CD4-positive, alpha-beta T cell treated with Interleukin-17A for 1 hour (primary cell): ENCODE results near the gene LPAR3.

Source experiments
- DNase-seq: peaks from one replicate; pipeline ENCODE4 v3.0.0-alpha.2; 2020

LPAR3 gene

DNA sequence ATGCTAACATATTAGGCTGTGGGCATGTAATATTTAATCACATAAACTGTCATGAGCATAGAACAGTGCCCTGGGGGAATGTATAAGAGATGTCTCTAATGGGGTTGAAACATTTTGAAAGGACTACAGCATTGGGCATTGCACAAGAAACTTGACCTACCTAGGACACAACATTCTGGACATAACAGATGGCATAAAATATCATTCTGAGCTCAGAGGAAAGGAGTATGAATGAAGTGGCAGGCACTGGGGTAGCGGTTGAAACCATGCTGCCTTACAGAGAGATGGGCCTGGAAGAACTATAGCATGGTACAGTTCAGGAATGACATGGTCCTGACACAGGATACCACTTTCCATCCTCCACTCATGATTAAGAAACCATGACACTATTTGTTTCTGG is 69.0 kb downstream of the LPAR3 start:
- DNase-seq: no peak

DNA sequence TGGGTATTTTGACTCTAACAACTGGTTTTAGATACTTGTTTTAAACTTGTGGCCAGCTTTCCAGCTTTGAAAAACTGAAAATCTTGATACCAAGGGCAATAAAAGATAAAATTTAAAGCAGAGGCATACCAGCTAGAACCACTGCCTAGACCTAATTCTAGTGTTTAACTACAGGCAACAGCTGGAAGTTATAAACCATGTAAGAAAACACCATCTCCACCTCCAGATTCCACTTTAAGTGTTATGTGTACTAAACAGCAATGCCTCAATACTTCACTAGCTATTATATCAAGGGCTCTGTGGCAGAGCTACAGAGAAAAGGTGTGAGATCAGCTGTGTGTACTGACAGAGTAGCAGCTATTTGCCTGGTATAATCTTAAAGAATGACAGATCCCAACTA is 69.5 kb downstream of the LPAR3 start:
- DNase-seq: no peak

DNA sequence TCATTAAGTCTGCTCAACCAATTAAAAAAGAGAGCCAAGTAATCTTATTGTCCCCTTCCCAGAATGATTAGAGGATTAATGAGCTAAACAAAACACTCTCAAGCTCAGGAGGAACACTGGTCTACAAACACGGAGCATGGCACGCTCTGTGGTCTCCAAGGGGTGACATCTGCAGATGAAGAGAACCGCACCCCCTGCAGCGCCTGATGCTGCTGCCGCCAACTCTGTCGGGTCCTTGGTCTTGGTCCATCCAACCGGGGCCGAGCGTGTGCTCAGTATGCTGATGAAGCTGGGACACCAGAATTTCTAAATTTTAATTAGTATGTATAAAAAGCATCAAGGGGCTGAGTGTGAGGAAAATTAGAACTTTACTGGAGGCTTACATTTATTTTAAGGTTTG is 82.7 kb downstream of the LPAR3 start:
- no peak for DNase-seq

DNA sequence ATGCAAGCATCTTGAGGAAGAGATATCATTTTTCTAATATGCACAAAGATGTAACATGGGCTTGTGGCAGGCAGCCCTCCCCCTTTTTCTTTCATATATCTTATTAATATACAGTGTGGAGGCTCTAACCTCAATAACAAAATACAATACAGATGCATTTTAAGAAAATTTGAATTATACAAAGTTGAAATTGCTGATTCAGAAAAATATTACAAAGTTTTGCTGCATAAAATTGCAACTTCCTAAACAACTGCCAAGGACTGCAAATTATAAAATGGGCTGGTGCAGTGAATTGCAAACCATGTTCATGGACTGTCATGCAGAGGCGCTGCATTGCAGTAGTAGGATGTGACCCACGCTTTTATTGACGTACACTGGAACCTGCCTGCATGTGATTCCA is 84.0 kb downstream of the LPAR3 start:
- DNase-seq: no peak

DNA sequence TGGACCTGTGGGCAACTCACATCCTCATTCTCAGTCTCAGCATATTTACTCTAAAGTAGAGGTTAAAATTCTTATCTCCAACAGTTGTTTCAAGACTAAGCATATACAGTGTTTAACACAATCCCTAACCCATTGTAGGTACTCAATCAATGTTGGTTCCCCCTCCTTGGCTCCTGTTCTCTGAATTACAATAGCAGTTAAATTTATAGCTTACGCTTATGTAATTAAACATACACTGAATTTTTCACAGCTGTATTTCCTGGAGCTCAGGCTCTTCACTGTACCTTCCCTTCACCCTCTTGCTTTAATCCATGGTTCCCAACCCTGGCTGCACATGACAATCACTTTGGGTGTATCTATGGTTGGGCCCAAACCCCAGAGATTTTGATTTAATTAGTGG is 89.4 kb downstream of the LPAR3 start:
- DNase-seq: no peak

DNA sequence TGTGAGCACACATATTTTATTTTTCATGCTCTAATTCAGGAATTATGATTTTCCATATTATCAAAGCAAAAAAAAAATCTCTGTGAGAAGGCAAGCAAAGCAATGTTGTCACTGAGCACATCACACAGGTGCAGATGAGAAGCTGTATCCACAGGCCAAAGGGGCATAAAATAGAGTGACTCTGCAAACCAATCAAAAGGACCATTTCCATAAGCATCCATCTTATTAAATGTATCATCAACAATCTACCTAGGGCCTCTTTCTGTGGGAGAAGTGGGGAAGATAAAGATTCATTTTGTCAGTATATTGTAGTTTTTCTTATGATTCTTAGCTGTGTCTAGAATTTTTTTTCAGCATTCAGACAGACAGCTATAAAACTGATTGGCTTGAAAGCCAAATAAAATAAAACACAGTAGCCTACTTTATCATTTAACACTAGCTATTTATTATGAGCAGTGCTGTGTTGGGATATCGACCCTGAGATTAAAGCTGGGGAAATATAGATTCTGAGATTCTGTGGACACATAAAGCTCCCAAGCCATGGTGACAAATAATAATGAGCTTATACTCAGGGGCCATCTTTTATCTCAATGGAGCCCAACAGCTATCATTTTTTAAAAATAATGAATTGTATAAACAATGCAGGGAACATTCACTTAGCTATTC is 90.3 kb downstream of the LPAR3 start:
- DNase-seq: no peak

DNA sequence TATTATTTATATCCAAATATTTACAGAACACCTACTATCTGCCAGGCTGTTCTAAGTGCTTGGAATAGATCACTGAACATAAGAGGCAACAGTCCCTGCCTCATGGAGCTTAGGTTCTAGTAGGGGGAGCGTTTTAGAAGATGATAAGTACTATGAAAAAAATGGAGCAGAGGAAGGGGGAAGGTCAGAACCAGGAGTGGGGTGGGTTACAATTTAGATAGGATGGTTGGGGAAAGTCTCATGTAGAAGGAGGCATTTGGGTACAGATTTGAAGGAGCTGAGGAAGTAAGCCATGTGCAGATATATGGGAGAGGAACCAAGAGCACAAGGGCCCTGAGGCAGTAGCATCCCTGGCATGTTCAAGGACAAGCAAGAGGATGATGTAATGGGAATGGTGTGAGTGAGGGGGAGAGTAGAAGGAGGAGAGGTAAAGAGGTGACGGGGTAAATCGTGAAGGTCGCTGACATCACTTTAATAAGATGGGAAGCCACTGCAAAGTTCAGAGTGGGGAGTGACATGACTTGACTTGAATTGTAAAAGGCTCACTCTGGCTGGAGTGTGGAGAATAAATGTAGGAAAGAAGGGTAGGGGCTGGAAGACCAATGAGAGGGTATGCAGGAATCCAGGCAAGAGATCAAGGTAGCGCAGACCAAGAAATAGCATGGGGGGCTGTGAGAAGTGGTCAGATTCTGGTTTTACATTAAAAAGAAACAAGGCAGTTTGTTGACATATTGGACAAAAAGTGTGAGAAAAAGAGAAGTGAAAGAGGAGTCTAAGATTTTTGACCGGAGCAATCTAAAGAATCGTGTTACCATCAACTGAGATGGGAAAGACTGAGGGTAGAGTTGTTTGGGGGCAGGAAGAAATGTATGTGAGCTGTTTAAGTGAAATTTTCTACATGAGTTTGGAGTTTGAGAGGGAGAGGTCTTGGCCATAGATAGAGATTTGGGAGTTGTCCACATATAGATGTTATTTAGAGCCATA is 92.6 kb downstream of the LPAR3 start:
- no peak for DNase-seq

DNA sequence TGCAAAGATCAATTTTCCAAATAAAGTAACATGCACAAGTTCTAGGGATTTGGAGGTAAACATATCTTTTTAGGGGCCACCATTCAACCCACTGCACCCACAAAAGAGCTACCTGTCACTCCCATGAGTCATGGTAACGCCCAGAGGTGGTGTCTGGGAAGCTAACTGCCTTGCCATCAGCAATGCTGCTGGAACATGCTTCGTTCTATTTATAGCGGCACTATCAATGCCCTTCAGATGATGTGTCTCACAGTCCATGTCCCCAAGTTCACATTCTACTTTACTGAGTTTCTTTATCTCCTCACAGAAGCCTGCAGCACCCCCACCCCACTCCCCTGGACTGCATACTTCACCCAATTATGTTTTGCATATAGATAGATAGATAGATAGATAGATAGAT is 95.4 kb downstream of the LPAR3 start:
- DNase-seq: no peak

DNA sequence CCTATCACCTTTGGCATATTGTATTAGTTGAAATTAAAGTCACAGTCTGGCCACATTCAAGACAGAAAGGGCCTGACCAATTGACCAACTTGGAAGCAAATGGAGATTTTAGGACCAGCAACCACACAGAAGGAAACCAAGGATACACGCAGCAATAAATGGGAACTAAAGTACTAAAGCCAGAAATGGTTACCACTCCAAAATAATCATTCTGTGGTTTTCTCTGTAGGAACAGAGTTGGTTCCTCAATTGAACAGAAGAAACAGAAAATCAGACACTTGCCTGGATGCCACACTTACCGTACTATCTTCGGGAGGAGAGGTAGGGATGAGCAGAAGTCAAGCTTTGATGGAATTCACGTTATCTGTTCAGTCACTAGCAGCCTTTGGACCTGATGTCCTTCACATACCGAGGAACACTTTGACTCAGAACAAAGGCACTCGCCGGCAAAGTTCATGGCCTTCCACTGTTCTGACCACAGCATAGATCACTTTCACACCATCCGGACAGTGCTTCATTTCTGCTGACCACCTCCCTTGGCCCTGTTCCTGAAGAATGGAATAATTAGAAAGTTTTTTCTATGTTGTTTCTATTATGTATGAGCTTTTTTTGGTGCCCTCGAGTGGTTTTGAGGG is 96.9 kb downstream of the LPAR3 start:
- no peak for DNase-seq

DNA sequence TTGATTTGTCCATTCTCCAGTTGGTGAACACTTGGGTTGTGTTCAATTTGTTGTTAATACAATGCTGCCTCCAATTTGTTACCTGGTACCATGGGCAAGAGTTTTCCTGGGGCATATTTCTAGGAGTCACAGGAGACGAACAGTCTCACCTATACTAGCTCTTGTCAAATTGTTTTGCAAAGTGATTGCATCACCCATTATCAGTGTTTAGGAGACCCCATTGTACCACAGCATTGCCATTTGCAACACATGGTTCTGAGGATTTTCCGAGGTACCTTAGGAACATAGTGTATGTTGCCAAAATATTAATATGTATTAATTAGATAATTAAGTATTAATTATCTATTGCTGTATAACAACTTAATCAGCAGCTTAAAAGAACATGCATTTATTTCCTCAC is 97.8 kb downstream of the LPAR3 start:
- DNase-seq: no peak

DNA sequence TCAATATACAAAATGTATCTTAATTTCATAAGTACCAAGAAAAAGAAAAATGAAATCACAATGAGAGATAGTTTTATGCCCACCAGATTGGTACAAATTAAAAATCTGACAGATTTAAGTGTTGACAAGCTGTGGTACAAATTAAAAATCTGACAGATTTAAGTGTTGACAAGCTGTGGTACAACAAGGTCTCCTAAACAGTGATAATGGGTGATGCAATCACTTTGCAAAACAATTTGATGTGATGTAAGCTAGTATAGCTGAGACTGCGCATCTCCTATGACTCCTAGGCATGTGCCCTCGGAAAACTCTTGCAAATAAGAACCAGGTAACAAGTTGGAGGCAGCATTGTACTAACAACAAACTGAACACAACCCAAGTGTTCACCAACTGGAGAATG is 100.6 kb downstream of the LPAR3 start:
- no peak for DNase-seq

DNA sequence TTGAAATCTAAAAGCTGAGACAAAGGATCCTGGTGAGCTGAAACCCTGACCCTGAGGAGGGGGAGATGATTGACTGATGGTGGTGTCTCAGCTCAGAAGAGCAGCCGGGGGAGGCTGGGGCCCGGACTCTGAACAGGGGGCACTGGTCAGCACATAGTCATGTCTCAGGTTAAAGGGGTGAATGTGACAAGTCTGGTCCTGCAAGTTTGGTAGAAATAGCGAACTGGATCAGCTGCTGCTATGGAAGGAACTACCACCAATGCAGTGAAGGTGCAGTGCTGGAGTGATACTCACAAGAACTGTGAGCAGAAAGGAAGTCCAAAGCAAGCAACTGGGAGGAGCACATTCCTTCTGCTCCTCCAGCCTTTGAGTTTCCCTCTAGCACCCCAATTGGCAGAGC is 104.0 kb downstream of the LPAR3 start:
- DNase-seq: no peak

DNA sequence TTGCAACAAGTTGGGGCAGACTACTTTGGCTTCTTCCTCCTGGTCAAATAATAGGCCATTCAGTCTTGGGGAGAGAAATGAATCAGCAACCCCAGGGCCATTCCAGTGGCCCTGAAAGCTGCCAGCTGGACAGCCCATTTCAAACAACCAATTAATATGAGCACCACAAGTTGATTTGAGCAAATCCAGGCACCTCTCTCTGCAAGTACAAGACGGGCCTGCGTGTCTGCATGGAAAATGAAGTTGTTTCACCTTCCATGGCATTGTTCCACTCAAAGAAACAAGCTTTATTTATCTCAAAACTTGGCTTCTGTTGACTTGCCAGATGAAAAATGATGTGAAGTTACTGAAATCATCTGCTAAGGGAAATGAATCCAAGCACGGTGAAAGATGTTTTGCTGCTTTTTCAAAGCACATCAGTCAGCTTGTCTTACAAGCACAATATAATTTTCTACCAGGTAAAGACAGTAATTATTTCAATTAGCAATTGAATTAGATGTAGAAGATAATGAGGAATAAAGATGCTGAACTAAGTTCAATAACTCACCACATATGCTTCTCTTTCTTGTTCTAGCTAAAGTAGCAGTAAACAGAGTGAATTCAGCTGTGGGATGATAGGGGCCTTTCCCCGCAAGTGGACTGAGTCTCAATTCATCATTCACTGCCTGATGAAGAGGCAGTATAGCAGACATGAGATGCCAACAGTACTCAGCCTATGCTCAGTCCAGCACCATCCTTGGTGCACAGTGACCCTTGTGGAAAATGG is 107.6 kb downstream of the LPAR3 start:
- DNase-seq: no peak

DNA sequence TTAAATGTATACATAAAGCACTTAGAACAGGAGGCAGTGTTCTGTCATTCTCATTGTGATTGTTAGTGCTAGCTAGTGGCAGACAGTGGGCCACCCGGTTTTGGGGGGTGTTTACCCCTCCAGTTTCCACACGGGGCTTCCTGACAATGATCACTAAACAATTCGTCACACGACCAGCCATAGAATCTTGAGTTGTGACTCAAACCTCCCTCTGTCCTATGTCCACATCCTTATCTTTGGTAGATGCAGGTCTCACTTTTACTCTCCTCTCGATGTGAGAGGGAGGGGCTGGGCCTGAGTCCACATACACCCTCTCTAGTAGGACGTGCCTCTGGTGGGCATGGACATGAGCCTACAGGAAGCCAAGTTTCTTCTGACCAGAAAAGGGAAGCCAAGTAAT is 110.1 kb downstream of the LPAR3 start:
- DNase-seq: no peak

DNA sequence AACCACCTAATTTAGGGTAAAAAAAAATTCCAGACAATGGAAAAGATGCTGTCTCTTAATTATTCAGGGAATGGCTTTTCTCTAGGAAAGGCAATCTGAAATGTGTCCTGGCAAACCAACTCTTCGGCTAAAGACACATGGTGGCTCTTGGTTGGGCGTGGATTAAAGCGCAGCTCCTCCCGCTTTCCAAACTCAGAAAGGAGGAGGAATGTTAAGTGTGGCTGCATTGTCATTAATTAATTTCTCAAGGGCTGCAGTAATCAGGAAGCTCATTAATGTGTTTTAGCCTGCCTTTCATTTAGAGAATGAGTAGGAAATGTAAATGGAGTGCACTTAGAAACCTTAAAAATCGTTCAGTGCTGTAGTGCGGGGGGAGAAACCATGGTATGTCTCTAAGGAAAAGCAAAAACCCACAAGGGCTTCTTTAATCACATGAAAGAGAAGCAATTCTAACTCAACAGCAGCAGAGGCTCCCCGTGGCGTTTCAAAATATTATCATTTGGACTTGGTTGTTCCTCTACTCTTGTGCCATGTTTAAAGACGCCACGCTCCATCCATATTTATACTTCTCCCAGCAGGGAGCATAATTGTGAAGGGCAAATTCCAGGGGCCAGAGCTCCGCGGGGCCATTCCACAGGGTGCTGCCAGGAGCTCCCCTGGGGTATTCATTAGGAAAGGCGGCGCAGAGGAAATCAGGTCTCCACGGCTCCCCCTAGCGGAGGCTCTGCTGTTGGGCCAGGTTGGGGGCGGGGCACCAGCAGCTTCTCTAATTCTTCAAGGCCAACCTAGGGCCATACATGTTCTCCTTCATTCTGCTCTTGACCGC is 110.8 kb downstream of the LPAR3 start:
- DNase-seq: peak; percentile 78

DNA sequence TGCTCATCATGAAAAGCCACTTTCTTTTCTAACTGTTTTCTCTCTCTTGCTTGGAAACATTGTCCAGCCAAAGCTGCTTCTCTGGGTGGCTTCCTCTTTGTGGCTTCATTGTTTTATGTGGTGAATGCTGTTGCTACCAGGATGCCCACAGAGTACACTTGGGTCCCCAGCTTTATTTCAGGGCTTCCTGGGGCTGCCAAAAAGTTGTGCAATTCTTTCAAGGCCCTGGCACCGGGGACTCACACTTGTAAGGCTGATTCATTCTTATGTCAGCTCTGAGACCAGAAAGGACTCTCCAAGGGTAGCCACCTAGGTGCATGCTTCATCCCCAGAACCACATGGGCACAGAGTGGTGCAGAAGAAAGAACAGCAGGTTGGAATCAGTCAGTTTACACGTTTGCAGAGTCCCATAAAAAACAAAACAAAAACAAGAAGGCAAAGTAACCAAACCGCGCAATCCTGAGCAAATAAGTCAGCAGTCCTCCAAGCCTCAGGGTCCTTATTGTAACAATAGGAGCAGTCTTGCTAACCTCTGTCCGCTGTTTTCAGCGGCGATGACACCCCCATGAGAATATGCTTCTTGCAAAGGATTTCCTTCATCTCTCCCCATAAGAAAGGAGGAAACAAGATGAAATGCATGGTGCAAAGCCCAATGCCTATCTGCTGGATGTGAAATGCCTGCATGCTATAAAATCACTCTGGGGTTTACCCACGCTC is 112.8 kb downstream of the LPAR3 start:
- DNase-seq: peak; percentile 23

DNA sequence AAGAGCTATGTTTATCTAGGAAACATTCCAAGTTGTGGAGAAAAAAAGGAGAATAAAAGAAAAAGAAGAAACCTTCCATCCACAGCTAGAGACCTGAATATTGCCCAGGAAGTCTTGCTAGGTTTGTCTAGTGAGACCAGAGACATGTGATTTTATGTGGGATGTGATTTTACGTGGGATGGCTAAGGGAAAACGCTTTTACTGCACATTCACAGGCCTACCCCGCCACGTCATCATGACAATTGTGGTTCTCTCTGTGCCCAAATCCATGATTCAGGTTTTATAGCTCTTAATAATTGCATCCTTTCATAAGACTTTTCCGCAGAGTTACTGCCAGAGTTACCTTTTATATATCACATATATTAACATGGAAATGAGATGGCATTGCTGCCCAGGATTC is 116.4 kb downstream of the LPAR3 start:
- no peak for DNase-seq

DNA sequence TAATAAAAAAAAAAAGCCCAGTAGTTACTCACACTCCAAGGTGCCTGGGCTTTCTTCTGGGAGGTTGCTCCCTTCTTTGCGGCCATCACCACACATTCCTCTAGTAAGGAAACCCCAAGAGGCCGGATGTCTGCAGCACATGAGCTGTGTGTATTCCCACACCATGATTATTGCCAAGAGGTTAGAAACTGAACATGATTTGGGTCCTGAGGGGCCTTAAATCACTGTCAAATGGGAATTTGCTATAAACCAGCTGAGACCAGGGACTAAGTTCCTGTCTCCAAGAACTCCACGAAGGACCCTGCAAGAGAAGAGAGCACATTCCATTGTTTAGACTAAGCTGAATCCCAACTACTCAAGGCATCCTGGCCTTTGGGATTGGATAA is 117.5 kb downstream of the LPAR3 start:
- no peak for DNase-seq

DNA sequence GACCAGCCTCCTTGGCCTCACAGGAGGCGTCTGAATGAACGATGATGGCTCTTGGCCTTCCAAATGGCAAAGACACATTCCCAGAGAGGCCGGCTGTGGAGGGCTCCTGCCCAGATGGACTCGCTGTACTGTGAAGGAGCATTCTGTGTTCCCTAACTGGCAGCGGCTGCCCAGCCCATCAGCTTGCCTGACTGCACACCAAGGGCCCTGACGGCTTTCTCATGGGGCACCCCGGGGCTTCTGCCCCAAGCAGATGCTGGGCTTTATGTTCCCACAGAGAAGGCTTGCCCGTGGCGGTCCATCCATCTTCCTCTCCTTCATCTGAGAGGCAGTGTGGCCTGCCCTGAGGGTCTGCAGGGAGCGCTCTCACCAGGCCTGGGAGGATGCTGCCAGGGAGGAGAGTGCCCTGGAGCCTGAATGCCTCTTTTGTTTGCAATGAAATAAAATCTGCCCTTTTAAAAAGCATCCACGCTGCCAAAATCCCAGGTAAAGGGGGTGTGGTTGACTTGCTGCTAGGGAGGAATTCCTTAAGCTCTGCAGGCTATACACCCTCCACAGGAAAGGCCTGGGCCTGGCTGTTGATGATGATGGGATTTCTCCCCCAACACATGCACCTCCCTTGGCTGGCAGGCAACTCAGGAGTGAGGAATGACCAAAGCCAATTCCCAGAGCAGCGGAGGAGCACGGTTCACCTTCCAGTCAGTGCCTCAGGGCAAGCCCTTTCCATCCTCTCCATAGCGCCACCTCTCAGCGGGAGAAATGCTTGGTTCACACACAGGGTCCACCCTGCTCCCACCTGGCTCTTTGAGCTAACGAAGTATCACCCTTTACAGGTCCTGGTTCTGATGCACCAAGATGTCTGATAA is 118.1 kb downstream of the LPAR3 start:
- DNase-seq: no peak

DNA sequence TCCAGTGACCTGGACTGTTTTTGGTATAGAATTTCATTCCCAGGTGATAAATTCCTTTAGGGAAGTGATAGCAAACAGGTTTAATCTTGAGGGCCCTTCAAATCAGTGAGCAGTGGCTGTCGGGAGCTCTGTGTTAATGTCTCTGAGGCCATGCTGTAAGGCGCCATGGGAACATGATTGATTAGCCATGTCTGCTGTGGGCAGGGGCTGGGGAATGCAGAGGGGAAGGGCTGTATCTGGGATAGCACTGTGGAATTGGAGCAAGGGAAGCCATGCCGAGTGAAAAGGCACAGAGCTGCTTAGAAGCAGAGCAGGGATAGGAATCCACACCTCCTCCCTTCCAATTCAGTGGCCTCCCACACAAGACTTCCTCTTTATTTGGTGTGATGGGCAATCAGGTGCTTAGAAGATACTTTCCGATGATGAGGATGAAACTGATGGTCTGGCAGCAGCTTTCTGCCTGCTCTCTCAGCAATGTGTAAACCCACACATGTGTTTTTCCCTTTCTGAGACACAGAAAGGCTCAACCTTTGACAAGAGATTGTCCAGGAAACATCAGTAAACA is 119.0 kb downstream of the LPAR3 start:
- no peak for DNase-seq
